Neuron (in vitro differentiated cells): ENCODE results near the gene BRD1.

ENCODE experiments used
- H2AFZ ChIP-seq: one replicate; pipeline ENCODE4 v1.6.1; 2013; ENCODE audit warnings: low read depth, mild to moderate bottlenecking, inconsistent platforms, low read length, moderate library complexity
- H3K27me3 ChIP-seq: one replicate; pipeline ENCODE4 v1.6.1; 2013; ENCODE audit warnings: low read length; ENCODE audit not compliant: insufficient read depth
- H3K36me3 ChIP-seq: one replicate; pipeline ENCODE4 v1.6.1; 2013; ENCODE audit warnings: low read length; ENCODE audit not compliant: insufficient read depth
- H3K4me1 ChIP-seq: one replicate; pipeline ENCODE4 v1.6.1; 2013; ENCODE audit warnings: low read length; ENCODE audit not compliant: insufficient read depth
- H3K4me3 ChIP-seq: 2 replicates; pipeline ENCODE4 v1.5.1; 2013; ENCODE audit warnings: mild to moderate bottlenecking, low read length, moderate library complexity
- H3K9me3 ChIP-seq: one replicate; pipeline ENCODE4 v1.6.1; 2013; ENCODE audit warnings: low read length

The BRD1 gene

GRCh38 chr22:49775191-49775866 is 52.3 kb downstream of the BRD1 start:
- no peaks in the 10 kb centered on the region for H3K4me1 ChIP-seq
- H3K9me3 ChIP-seq: no peaks in the 10 kb centered on the region
- H3K4me3 ChIP-seq: no peak overlapping the region
- no peaks in the 10 kb centered on the region for H3K27me3 ChIP-seq
- H3K36me3 ChIP-seq: peaks cover 64% of the 10 kb centered on the region
- no peak overlapping the region for H2AFZ ChIP-seq

- H3K36me3 ChIP-seq: peaks cover 62% of the 10 kb centered on the region
Measured at GRCh38 chr22:49774499-49775151, 53.0 kb downstream of the BRD1 start.

GRCh38 chr22:49774046-49774445 is 53.6 kb downstream of the BRD1 start:
- H2AFZ ChIP-seq: no peak overlapping the region
- H3K4me3 ChIP-seq: no peak overlapping the region
- peaks cover 62% of the 10 kb centered on the region for H3K36me3 ChIP-seq
- H3K27me3 ChIP-seq: no peaks in the 10 kb centered on the region
- H3K9me3 ChIP-seq: no peaks in the 10 kb centered on the region
- H3K4me1 ChIP-seq: peaks cover 6% of the 10 kb centered on the region

More at GRCh38 chr22:49774499-49775151, 53.0 kb downstream of the BRD1 start:
- H3K4me1 ChIP-seq: peaks cover under 1% of the 10 kb centered on the region
- H2AFZ ChIP-seq: no peak overlapping the region
- no peaks in the 10 kb centered on the region for H3K9me3 ChIP-seq
- H3K4me3 ChIP-seq: no peak overlapping the region
- H3K27me3 ChIP-seq: no peaks in the 10 kb centered on the region

GRCh38 chr22:49773531-49773930 is 54.1 kb downstream of the BRD1 start:
- peaks cover 11% of the 10 kb centered on the region for H3K4me1 ChIP-seq
- H3K27me3 ChIP-seq: no peaks in the 10 kb centered on the region
- H3K36me3 ChIP-seq: peaks cover 62% of the 10 kb centered on the region

GRCh38 chr22:49772692-49773091 is 55.0 kb downstream of the BRD1 start:
- no peak overlapping the region for H3K4me3 ChIP-seq
- peaks cover 55% of the 10 kb centered on the region for H3K36me3 ChIP-seq
- no peak overlapping the region for H2AFZ ChIP-seq
- H3K27me3 ChIP-seq: no peaks in the 10 kb centered on the region
- H3K4me1 ChIP-seq: peaks cover 16% of the 10 kb centered on the region
- H3K9me3 ChIP-seq: no peaks in the 10 kb centered on the region

More at GRCh38 chr22:49773531-49773930, 54.1 kb downstream of the BRD1 start:
- no peak overlapping the region for H2AFZ ChIP-seq
- no peaks in the 10 kb centered on the region for H3K9me3 ChIP-seq
- H3K4me3 ChIP-seq: no peak overlapping the region

GRCh38 chr22:49771266-49772065 is 56.2 kb downstream of the BRD1 start:
- Histone ChIP-seq H3K36me3 (peaks cover 43% of the 10 kb centered on the region), H3K27me3 (no peaks in the 10 kb centered on the region), H3K9me3 (no peaks in the 10 kb centered on the region), H2AFZ (no peak overlapping the region), H3K4me3 (no peak overlapping the region), H3K4me1 (peaks cover 16% of the 10 kb centered on the region)

- Histone ChIP-seq H2AFZ (no peak overlapping the region), H3K4me3 (no peak overlapping the region), H3K4me1 (peaks cover 16% of the 10 kb centered on the region), H3K36me3 (peaks cover 36% of the 10 kb centered on the region), H3K27me3 (no peaks in the 10 kb centered on the region), H3K9me3 (peaks cover 3% of the 10 kb centered on the region)
Measured at GRCh38 chr22:49770547-49771265, 57.0 kb downstream of the BRD1 start.

- Histone ChIP-seq H3K9me3 (peaks cover 3% of the 10 kb centered on the region), H2AFZ (no peak overlapping the region), H3K36me3 (peaks cover 29% of the 10 kb centered on the region), H3K4me3 (no peak overlapping the region), H3K27me3 (no peaks in the 10 kb centered on the region), H3K4me1 (peaks cover 16% of the 10 kb centered on the region)
Measured at GRCh38 chr22:49769691-49770546, 57.8 kb downstream of the BRD1 start.

GRCh38 chr22:49768951-49769690 is 58.6 kb downstream of the BRD1 start:
- no peak overlapping the region for H2AFZ ChIP-seq
- H3K4me1 ChIP-seq: peaks cover 16% of the 10 kb centered on the region
- H3K9me3 ChIP-seq: peaks cover 3% of the 10 kb centered on the region
- H3K4me3 ChIP-seq: no peak overlapping the region
- H3K27me3 ChIP-seq: no peaks in the 10 kb centered on the region
- H3K36me3 ChIP-seq: peaks cover 21% of the 10 kb centered on the region

GRCh38 chr22:49768077-49768910 is 59.4 kb downstream of the BRD1 start:
- H3K4me3 ChIP-seq: no peak overlapping the region
- no peaks in the 10 kb centered on the region for H3K27me3 ChIP-seq
- peaks cover 16% of the 10 kb centered on the region for H3K4me1 ChIP-seq
- no peak overlapping the region for H2AFZ ChIP-seq
- peaks cover 13% of the 10 kb centered on the region for H3K36me3 ChIP-seq
- peaks cover 3% of the 10 kb centered on the region for H3K9me3 ChIP-seq
